GM23338 (cell line): ENCODE measurements around the gene MYO1C. TPM values are rescaled to one million over a fixed set of nuclear protein-coding genes. Genes with fewer than 3 reads are reported as not detected.

Experiments
- CREB1 ChIP-seq: fragments of 250-450 bp; sonication (Bioruptor Pico); IDR thresholded peaks from 2 replicates; pipeline ENCODE4 v1.5.0; 2020; ENCODE audit warnings: low read depth, mild to moderate bottlenecking, moderate library complexity
- CTCF ChIP-seq, 2 experiments: fragments of 200-600 bp in 1 of 2; sonication (generic) in 1 of 2; conservative IDR thresholded peaks; 2 replicates each; pipeline versions ENCODE4 v1.5.1 to v1.6.1; 2016 to 2017; ENCODE audit warnings: antibody characterized with exemption in 2 of 2, low read depth in 2 of 2, mild to moderate bottlenecking in 2 of 2, moderate library complexity in 1 of 2
- EZH2phosphoT487 ChIP-seq: fragments of 200-600 bp; sonication (generic); IDR thresholded peaks from one replicate; pipeline ENCODE4 v1.8.1; 2018; ENCODE audit warnings: antibody characterized with exemption; ENCODE audit not compliant: unreplicated experiment
- JUNB ChIP-seq: IDR thresholded peaks from one replicate; pipeline ENCODE4 v1.6.1; 2016; ENCODE audit warnings: antibody characterized with exemption; ENCODE audit not compliant: unreplicated experiment
- REST ChIP-seq: IDR thresholded peaks from one replicate; pipeline ENCODE4 v1.6.1; 2018; ENCODE audit warnings: antibody characterized with exemption; ENCODE audit not compliant: unreplicated experiment
- STAT1 ChIP-seq: IDR thresholded peaks from one replicate; pipeline ENCODE4 v1.6.1; 2016; ENCODE audit warnings: antibody characterized with exemption; ENCODE audit not compliant: unreplicated experiment
- ZNF462 ChIP-seq: fragments of 250-450 bp; sonication (Bioruptor Pico); IDR thresholded peaks from 2 replicates; pipeline ENCODE4 v1.5.0; 2020; ENCODE audit warnings: mild to moderate bottlenecking, moderate library complexity
- polyA plus RNA-seq: library from polyadenylated mRNA; unstranded; fragments of >200 nt; fragmentation: Nextera tagmentation; extraction: Ambion mirVana; gene quantifications from 2 replicates; pipeline ENCODE4 v1.2.1, GENCODE V29; 2016
- total RNA-seq: library from RNA; depleted of rRNA; stranded (reverse); fragments of >200 nt; shearing (Covaris generic); gene quantifications from 2 replicates; pipeline ENCODE4 v1.2.3, GENCODE V29; 2014

Gene MYO1C
- total and polyA plus RNA-seq, 2 experiments from 2014 or later, result 13.9 to 35.2 TPM

- TF ChIP-seq ZNF462 (CRISPR knock-in tag) (no peak), REST (no peak), JUNB (no peak), CREB1 (CRISPR knock-in tag) (no peak), EZH2phosphoT487 (no peak), CTCF (conservative IDR thresholded peaks at IDR 0.05; ENCODE audit: low read depth in 2 of 2) (no peak), STAT1 (no peak)
Measured at GRCh38 chr17:1522626-1523025, 30.1 kb upstream of the MYO1C start (continued).
